Activated CD4-positive, alpha-beta T cell treated with anti-CD3 and anti-CD28 coated beads, Interleukin-2, amount 50 U/mL, for 16 hours (primary cell): ENCODE results near the gene MGA.

Experiments used
- DNase-seq: peaks from one replicate; pipeline ENCODE4 v3.0.0-alpha.2; 2020

The MGA gene

DNA sequence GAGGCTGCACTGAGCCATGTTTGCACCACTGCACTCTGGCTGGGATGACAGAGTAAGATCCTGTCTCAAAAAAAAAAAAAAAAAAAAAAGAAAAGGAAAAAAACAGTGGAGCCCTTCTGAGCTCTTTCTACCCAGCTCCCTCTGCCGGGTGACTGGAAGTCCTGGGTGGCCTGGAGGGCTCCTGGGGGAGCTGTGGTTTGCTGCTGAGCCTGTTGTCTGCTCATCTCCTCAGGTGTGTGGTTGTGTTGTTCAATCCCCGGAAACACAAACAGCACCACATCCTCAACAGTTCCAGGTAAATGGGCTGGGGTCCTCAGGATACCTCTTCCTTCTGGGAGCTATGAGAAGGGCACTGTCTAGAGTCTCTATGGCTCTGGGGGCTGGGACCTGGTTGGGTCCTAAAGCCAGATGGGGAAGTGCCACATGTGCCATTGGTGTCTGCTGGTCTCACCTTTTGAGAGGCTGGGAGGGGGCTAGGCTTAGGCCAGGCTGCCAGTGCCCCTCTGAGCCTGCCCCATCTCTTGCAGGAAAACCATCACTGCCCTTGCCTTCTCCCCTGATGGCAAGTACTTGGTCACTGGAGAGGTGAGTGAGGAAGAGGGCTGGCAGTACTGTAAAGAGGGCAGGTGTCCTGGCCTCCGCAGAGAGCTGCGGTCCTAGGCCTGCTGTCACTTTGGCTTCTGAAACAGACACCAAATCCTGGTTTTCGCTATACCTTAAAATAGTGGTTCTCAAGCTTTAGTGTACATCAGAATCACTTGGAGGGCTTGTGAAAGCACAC is 150.6 kb downstream of the MGA start:
- DNase-seq: no peak

DNA sequence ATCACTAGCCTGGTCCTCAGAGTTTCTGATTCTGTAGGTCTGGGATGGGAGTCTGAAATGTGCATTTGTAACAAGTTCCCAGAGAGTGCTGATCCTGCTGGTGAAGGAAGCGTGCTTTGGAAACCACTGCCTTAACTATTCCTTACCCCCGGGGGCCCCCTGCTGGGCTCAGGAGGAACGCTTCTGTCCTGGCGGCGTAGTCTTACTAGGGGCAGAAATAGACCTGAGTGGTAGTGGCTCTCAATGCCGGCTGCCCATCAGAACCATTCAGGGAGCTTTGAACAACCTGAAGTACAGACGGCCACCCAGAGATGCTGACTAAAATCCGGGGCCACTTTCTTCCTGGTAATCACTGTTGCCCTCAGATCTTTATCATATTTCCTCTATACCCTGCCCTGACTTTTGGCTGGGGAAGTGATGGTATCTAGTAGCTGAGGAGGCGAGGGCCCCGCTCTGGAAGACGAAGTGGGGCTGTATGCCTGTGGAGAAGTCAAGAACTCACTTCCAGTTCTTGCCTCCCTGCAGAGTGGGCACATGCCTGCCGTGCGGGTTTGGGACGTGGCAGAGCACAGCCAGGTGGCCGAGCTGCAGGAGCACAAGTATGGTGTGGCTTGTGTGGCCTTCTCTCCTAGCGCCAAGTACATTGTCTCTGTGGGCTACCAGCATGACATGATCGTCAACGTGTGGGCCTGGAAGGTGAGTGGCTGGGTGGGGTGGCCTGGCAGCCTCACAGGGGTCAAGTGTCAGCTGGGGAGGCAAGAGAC is 151.4 kb downstream of the MGA start:
- DNase-seq: peak; percentile 76

DNA sequence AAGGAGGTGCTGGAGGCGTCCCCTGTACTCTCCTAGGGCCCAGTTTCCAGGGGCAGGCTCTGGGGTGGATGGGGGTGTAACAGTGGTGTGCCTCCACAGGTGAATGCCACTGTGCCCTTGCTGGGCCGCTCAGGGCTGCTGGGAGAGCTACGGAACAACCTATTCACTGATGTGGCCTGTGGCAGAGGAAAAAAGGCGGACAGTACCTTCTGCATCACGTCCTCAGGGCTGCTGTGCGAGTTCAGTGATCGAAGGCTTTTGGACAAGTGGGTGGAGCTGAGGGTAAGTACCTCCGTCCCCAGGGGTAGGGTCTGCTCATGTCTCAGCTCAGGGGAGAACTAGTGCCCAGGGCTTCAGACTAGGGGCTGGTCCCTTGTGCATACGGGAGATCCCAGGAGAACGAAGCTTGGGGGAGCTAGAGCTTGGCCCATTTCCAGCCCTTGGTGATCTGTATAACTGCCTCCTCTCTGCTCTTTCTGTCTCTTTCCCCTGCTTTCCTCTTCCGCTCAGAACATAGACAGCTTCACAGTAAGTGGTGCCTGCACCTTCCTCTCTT is 152.7 kb downstream of the MGA start:
- DNase-seq: no peak

DNA sequence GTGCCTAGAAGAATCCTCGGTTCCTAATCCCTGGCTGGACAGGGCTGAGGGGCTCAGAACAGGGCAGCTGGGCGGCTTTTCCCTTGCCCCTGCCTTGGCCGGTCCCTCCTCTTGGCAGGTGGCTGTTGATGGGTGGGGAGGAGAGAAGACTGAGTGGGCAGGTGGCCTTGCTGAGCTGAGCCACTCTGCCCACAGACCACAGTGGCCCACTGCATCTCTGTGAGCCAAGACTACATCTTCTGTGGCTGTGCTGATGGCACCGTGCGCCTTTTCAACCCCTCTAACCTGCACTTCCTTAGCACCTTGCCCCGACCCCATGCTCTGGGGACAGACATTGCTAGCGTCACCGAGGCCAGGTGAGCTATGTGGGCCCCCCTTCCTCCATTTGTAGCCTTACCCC is 153.2 kb downstream of the MGA start:
- DNase-seq: no peak

DNA sequence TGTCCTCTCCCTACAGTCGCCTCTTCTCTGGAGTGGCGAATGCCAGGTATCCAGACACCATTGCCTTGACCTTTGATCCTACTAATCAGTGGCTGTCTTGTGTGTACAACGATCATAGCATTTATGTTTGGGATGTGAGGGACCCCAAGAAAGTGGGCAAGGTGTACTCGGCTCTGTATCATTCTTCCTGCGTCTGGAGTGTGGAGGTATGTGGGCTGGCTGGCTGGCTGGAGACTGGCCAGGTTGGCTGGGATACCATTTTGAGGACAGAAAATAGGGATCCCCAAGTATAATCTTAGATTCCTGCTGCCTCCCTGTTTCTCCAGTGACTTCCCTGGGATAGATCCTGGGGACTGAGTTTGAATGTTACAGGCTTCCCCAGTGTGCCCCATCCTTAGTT is 154.3 kb downstream of the MGA start:
- DNase-seq: no peak

DNA sequence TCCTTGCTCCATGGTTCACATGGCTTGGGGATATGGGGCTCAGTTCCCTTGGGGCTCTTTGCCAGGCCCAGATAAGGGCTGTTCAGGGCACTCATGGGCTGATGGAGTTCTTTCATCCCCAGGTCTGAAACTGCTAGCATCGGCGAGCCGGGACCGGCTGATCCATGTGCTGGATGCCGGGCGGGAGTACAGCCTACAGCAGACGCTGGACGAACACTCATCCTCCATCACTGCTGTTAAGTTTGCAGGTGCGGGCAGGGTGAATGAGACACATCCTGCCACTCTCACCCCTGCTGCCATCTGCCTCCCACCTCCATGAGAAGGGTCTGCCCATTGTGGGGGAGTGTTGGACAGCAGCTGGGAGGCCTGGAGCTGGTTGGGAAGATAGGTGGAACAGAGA is 156.6 kb downstream of the MGA start:
- DNase-seq: no peak

DNA sequence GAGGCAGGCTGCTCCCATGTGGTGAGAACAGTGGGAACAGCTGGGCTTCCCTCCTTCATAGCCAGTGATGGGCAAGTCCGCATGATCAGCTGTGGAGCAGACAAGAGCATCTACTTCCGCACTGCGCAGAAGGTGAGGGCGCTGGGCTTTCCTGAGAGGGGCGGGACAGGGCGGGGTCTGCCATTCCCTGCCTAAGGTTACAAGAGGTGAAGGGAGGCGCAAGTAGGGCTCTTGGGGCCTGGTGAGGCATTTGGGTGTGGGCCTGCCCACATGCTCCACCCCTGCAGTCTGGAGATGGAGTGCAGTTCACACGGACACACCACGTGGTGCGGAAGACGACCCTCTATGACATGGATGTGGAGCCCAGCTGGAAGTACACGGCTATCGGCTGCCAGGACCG is 157.1 kb downstream of the MGA start:
- no peak for DNase-seq

DNA sequence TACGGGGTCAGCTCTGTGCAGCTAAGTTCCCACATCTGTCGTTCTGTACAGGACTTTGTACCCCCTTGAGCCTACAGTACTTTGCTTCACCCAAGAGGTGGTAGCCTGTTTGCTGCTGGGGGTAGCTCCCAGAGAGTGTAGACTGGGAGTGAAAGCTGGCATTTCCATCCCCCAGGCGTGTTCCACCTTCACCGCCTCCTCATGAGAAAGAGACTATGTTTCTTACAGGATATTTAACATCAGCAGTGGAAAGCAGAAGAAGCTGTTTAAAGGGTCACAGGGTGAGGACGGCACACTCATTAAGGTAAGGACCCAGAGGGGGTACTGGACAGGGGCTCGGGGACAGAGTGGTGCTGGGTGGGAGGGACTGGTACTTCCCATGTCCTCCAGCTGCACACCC is 157.6 kb downstream of the MGA start:
- DNase-seq: no peak

DNA sequence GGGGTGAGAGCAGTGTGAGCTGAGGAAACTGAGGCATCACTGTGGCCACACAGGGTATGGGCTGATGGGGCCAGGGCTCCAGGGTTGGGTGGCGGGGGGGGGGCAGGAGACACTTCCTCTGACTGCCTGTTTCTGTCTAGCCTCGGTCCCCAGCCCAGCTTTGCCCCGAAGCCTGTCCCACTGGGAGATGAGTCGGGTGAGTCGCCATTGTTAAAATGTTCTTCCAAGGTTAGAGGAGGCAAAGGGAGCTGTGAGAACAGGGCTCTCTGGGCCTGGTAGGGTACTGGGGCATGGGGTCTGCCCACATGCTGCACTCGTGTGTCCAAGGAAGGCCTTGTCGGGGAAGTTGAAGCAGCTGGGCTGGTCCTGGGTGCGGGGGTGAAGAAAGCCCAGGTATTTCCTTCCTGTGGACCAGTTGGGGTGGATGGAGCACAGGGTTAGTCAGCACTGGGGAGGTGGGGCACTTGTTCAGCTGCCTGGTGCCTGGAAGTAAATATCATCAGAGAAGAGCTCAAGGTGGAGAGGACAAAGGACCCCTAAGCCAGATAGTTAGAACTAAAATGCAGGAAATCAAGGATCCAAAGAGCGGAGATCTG is 159.3 kb downstream of the MGA start:
- no peak for DNase-seq

DNA sequence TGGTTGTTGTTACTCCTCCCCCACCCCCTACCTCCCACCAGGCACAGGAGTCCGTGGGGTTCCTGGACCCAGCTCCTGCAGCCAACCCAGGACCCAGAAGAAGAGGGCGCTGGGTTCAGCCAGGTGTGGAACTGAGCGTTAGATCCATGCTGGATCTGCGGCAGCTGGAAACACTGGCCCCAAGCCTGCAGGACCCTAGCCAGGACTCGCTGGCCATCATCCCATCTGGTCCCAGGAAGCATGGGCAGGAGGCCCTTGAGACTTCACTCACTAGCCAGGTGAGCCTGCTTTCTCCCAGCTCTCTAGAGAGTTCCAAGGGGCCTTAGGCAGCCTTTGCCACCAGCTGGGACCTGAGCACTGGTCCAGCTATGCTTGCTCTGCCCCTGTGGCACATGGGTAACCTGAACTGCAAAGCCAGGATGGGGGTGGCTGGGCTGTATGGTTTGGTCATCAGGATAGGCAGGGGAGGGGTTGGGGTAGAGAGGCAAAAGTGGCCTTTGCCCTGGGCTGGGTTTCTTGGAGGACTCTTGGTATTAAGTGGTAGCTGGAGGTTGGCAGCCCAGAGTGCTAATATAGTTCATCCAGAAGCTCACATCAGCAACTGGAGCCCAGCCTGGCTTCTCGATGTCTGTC is 160.7 kb downstream of the MGA start:
- DNase-seq: no peak

DNA sequence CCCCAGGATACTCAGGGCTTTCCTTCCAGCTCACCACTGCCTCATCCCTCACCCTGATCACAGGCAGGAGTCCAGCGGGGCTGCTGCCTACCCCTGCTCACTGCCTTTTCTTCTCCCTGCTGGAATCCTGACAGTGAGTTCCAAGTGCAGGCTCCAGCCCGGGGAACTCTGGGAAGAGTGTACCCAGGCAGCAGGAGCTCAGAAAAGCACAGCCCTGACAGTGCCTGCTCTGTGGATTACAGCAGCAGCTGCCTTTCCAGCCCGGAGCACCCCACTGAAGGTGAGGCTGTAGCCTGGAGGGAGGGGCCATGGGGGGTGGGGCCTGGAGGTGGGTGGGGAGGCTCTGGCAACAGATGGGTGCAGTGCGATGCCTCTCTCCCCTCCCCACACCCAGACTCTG is 161.6 kb downstream of the MGA start:
- no peak for DNase-seq

DNA sequence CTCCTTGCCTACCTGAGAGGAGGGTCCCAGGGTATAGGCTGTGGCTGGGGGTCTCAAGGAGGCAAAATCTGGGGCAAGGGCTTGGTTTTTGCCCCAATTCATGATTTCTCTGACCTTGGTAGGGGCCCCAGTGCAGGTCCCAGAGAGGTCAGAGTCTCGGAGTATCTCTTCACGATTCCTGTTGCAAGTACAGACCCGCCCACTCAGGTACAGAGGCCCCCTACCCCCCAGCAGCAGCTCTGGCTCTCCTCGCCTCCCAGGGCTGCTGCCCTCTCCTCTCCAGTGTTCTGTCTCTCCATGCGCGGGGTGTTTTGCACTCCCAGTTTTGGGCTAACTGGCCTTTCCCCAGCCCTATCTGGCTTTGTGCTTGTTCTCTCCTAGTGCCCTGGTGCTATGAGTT is 162.3 kb downstream of the MGA start:
- no peak for DNase-seq
